Right lobe of liver (tissue), 6 donors: ENCODE results near the gene NFKBIZ. TPM values are rescaled to one million over a fixed set of nuclear protein-coding genes. Genes with fewer than 3 reads are reported as not detected.

ENCODE experiments used
- ATAC-seq, 4 donors: fragments of 200-7000 bp; cut with Tn5 transposase; one replicate each; pipeline ENCODE4 v1.9.1; 2020; ENCODE audit warnings: mild to moderate bottlenecking in 4 of 4, moderate library complexity in 4 of 4
- DNase-seq, 3 donors: peaks; one replicate each; pipeline ENCODE4 v3.0.0-alpha.2; 2020
- H3K27ac ChIP-seq, 3 donors: fragments of 200-600 bp; one replicate each; pipeline ENCODE4 v1.8.0; 2022
- H3K27me3 ChIP-seq, 2 donors: fragments of 200-600 bp; one replicate each; pipeline ENCODE4 v1.8.0; 2022
- H3K36me3 ChIP-seq, 4 donors: fragments of 200-600 bp; sonication (generic) in 1 of 4; one replicate each; pipeline versions ENCODE4 v1.5.1 to v1.8.0; 2017 to 2022; ENCODE audit warnings: control low read depth in 1 of 4
- H3K4me1 ChIP-seq, 4 donors: fragments of 200-600 bp; sonication (generic) in 1 of 4; one replicate each; pipeline versions ENCODE4 v1.5.1 to v1.8.0; 2017 to 2022; ENCODE audit warnings: control low read depth in 1 of 4
- H3K4me3 ChIP-seq, 3 donors: fragments of 200-600 bp; one replicate each; pipeline ENCODE4 v1.8.0; 2022
- H3K9me3 ChIP-seq, 4 donors: fragments of 200-600 bp; sonication (generic) in 1 of 4; one replicate each; pipeline versions ENCODE4 v1.5.1 to v1.8.0; 2017 to 2022; ENCODE audit warnings: control low read depth in 1 of 4
- CTCF ChIP-seq, 4 donors: fragments of 200-600 bp in 3 of 4; fragments of 450-650 bp in 1 of 4; IDR thresholded peaks; one replicate each; pipeline versions ENCODE4 v1.5.1 to v1.8.0; 2016 to 2022; ENCODE audit warnings: antibody characterized with exemption in 4 of 4, mild to moderate bottlenecking in 2 of 4
- POLR2A ChIP-seq: fragments of 450-650 bp; IDR thresholded peaks from one replicate; pipeline ENCODE4 v1.6.1; 2017; ENCODE audit warnings: antibody characterized with exemption, mild to moderate bottlenecking
- WGBS: methylation state at CpG from one replicate; pipeline ENCODE4 v1.1.6; 2018; ENCODE audit warnings: low coverage, low lambda C conversion rate; ENCODE audit not compliant: insufficient coverage; ENCODE audit errors: missing lambda C conversion rate; 5-methylcytosine and 5-hydroxymethylcytosine counted together
- intact Hi-C, 2 donors: fragments of 100-400 bp; cut with DNase I; formaldehyde crosslinking; loops; one replicate each; pipeline versions ENCODE4 v1.11.2 to v1.14.1; 2022
- total RNA-seq, 6 experiments: library from RNA; depleted of rRNA in 2 of 6; stranded (reverse); fragments of >200 nt in 2 of 6; fragmentation: NEBNext Ultra II Directional in 3 of 6; extraction: Animal tissue kit (Norgen Biotek cat#: 25700) in 3 of 6; gene quantifications; one replicate each; pipeline versions ENCODE4 v1.1.0 to v1.2.4, GENCODE V29; 2016 to 2023
- donor health status: DM: no; HTN: yes; CAD: no.
- donor health status: DM: no; HTN: no; CAD: no.
- donor health status: DM: no; HTN: no; CAD: no.
- donor health status: DM: no; HTN: yes; CAD: no.
- donor health status: DM: no; HTN: yes; CAD: no.

Gene NFKBIZ
- total RNA-seq, 6 experiments from 2014 or later, result 23.4 to 83.1 (median 44.4) TPM

GRCh38 chr3:101814835-101815234, 34.5 kb upstream of the NFKBIZ start:
- ATAC-seq (peak; percentile 43 to 61 (median 56)), DNase-seq (no peak)
- intact Hi-C loops, result loop anchor here (5.0 kb wide), 1 partner anchor 412 kb away; no protein-coding TSS in a partner anchor
- Histone ChIP-seq H3K9me3 (no peaks in the 10 kb centered on the region), H3K4me3 (no peak overlapping the region), H3K27ac (no peak overlapping the region), H3K36me3 (no peaks in the 10 kb centered on the region), H3K27me3 (no peaks in the 10 kb centered on the region), H3K4me1 (peaks cover 0 to 11% (median 0%) of the 10 kb centered on the region in 4 donors)
- TF ChIP-seq POLR2A, result no peak
- TF ChIP-seq CTCF (IDR thresholded peaks at IDR 0.05), result no peak
- 26% methylated on average over 3 of the region's 3 CpGs for WGBS

- no peak overlapping the region for H3K4me3 ChIP-seq
- H3K4me1 ChIP-seq, result peaks cover 0 to 10% (median 0%) of the 10 kb centered on the region in 4 donors
- H3K36me3 ChIP-seq, result no peaks in the 10 kb centered on the region
- intact Hi-C loops, result no loop called here
- WGBS, result 45% methylated on average over 4 of the region's 4 CpGs
- H3K9me3 ChIP-seq, result no peaks in the 10 kb centered on the region
- DNase-seq (no peak), ATAC-seq (peak in 3 of 4 donors; percentile 59 to 72 (median 65))
- no peak overlapping the region for H3K27ac ChIP-seq
- TF ChIP-seq CTCF (IDR thresholded peaks at IDR 0.05) (no peak), POLR2A (no peak)
- H3K27me3 ChIP-seq, result no peaks in the 10 kb centered on the region
Observed at GRCh38 chr3:101816215-101817149, 32.8 kb upstream of the NFKBIZ start.

- DNase-seq, result no peak
- 84% methylated on average over 5 of the region's 5 CpGs for WGBS
- Histone ChIP-seq H3K9me3 (no peaks in the 10 kb centered on the region), H3K36me3 (no peaks in the 10 kb centered on the region), H3K27me3 (no peaks in the 10 kb centered on the region), H3K27ac (no peak overlapping the region), H3K4me3 (no peak overlapping the region), H3K4me1 (peaks cover 0 to 10% (median 0%) of the 10 kb centered on the region in 4 donors)
- intact Hi-C loops, result no loop called here
- ATAC-seq, result no peak
- TF ChIP-seq CTCF (IDR thresholded peaks at IDR 0.05) (no peak), POLR2A (no peak)
Observed at GRCh38 chr3:101817992-101818391, 31.3 kb upstream of the NFKBIZ start.

DNA sequence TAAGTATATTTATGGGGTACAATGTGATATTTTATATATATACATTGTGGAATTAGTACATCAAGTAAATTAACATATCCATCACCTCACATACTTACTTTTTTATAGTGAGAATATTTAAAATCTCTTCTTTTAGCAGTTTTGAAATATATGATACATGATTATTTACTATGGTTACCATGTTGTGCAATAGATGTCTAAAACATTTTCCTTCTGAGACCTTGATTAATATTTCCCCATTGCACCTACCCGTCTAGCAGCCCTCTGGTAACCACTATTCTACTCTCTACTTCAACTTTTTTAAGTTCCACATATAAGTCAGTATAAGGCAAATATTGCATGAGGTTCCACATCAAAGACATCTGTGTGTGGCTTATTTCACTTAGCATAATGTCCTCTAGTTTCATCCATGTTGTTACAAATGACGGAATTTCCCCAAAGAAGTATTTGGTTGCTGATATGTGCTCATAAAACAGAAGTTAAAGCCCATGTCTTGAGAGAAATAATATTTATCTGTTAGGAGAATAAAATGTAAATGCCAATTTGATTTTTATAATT, 29.6 kb upstream of the NFKBIZ start:
- Histone ChIP-seq H3K27ac (no peak overlapping the region), H3K36me3 (no peaks in the 10 kb centered on the region), H3K27me3 (no peaks in the 10 kb centered on the region), H3K4me3 (no peak overlapping the region), H3K9me3 (no peaks in the 10 kb centered on the region), H3K4me1 (no peaks in the 10 kb centered on the region)
- intact Hi-C loops, result no loop called here
- no peak for TF ChIP-seq POLR2A
- TF ChIP-seq CTCF (IDR thresholded peaks at IDR 0.05), result no peak
- ATAC-seq (no peak), DNase-seq (no peak)
- WGBS, result 63% methylated on average over 2 of the region's 2 CpGs
